H1 (cell line): Measurements from ENCODE around the gene IZUMO4. TPM values are rescaled to one million over a fixed set of nuclear protein-coding genes. Genes with fewer than 3 reads are reported as not detected.

Experiments
- CTCF ChIA-PET: fragments of 300-600 bp; sonication (Branson Sonifier 250); formaldehyde crosslinking; loops from one replicate; lab custom pipeline; 2021; ENCODE audit not compliant: partially characterized antibody; lab: Charles Lee
- POLR2A ChIA-PET: fragments of 300-600 bp; sonication (Branson Sonifier 250); formaldehyde crosslinking; loops from one replicate; lab custom pipeline; 2021; ENCODE audit warnings: inconsistent platforms; ENCODE audit not compliant: partially characterized antibody; lab: Charles Lee
- DNase-seq, 2 experiments: peaks; one replicate each; pipeline versions ENCODE4 v3.0.0 to v3.0.0-alpha.2; 2010 to 2022; ENCODE audit warnings: low spot score in 2 of 2, low read depth in 1 of 2, mixed read lengths in 1 of 2
- FAIRE-seq: peaks from 2 replicates; lab custom pipeline; 2011; peaks lifted over from hg19 to GRCh38; lab: Jason Lieb, UNC
- H2AFZ ChIP-seq: 2 replicates; pipeline ENCODE4 v1.8.1; 2012; ENCODE audit warnings: low read length, inconsistent platforms
- H2AK5ac ChIP-seq: 2 replicates; pipeline ENCODE4 v1.6.1; 2013; ENCODE audit warnings: low read depth, low read length
- H2BK120ac ChIP-seq: replicated peaks from 2 replicates; pipeline ENCODE3; 2013; ENCODE audit warnings: low read depth, low read length, inconsistent platforms
- H2BK12ac ChIP-seq: 2 replicates; pipeline ENCODE4 v1.6.1; 2013; ENCODE audit warnings: low read depth, low read length
- H2BK15ac ChIP-seq: 2 replicates; pipeline ENCODE4 v1.6.1; 2013; ENCODE audit warnings: low read length
- H2BK20ac ChIP-seq: 2 replicates; pipeline ENCODE4 v1.6.1; 2013; ENCODE audit warnings: low read length
- H2BK5ac ChIP-seq: 2 replicates; pipeline ENCODE4 v1.6.1; 2013; ENCODE audit warnings: low read depth, low read length
- H3K14ac ChIP-seq: 2 replicates; pipeline ENCODE4 v1.6.1; 2013; ENCODE audit warnings: inconsistent platforms; ENCODE audit not compliant: insufficient read length
- H3K18ac ChIP-seq: 2 replicates; pipeline ENCODE4 v1.6.1; 2013; ENCODE audit warnings: low read length; ENCODE audit errors: extremely low read depth
- H3K23ac ChIP-seq: 2 replicates; pipeline ENCODE4 v1.6.1; 2013; ENCODE audit warnings: inconsistent platforms; ENCODE audit not compliant: insufficient read length
- H3K23me2 ChIP-seq: 2 replicates; pipeline ENCODE4 v1.6.1; 2013; ENCODE audit warnings: low read depth, low read length
- H3K27ac ChIP-seq: 2 replicates; pipeline ENCODE4 v1.6.1; 2011; ENCODE audit warnings: low read depth, low read length, inconsistent platforms
- H3K27me3 ChIP-seq, 4 experiments: replicated peaks in 1 of 4; 1 replicate in 1 of 4; 2 replicates in 3 of 4; pipeline versions ENCODE4 v1.6.1 to v1.8.1; 2011 to 2013; ENCODE audit warnings: low read length in 3 of 4, mild to moderate bottlenecking in 3 of 4, inconsistent platforms in 2 of 4, mixed read lengths in 2 of 4, moderate library complexity in 1 of 4; ENCODE audit not compliant: control insufficient read depth in 3 of 4, insufficient read depth in 3 of 4; ENCODE audit errors: extremely low read depth in 1 of 4
- H3K36me3 ChIP-seq, 4 experiments: 2 replicates each; pipeline versions ENCODE4 v1.6.1 to v1.8.1; 2011 to 2013; ENCODE audit warnings: mild to moderate bottlenecking in 4 of 4, low read length in 3 of 4, moderate library complexity in 2 of 4, control low read depth in 1 of 4, inconsistent platforms in 1 of 4; ENCODE audit not compliant: insufficient read depth in 4 of 4, control insufficient read depth in 2 of 4
- H3K4ac ChIP-seq: replicated peaks from 2 replicates; pipeline ENCODE3; 2013; ENCODE audit warnings: low read length, low read depth, mixed read lengths, inconsistent platforms; ENCODE audit not compliant: insufficient read length
- H3K4me1 ChIP-seq, 4 experiments: replicated peaks in 1 of 4; 1 replicate in 1 of 4; 2 replicates in 3 of 4; pipeline versions ENCODE4 v1.6.1 to v1.8.1; 2011 to 2013; ENCODE audit warnings: low read length in 3 of 4, inconsistent platforms in 2 of 4, mixed read lengths in 1 of 4; ENCODE audit not compliant: insufficient read depth in 4 of 4, control insufficient read depth in 3 of 4
- H3K4me2 ChIP-seq, 2 experiments: 2 replicates each; pipeline versions ENCODE4 v1.6.1 to v1.8.1; 2011 to 2013; ENCODE audit warnings: low read depth in 2 of 2, low read length in 2 of 2, control low read depth in 1 of 2, inconsistent platforms in 1 of 2, mild to moderate bottlenecking in 1 of 2; ENCODE audit not compliant: insufficient read depth in 1 of 2
- H3K4me3 ChIP-seq, 4 experiments: fragments of 200-600, 300-600 bp in 1 of 4; sonication (generic), shearing (Covaris generic), sonication (Bioruptor Twin) in 1 of 4; 2 replicates each; pipeline versions ENCODE4 v1.5.1 to v1.8.1; 2011 to 2016; ENCODE audit warnings: low read length in 4 of 4, low read depth in 3 of 4, control low read depth in 2 of 4, inconsistent platforms in 2 of 4, mild to moderate bottlenecking in 2 of 4, mixed read lengths in 1 of 4, moderate library complexity in 1 of 4; ENCODE audit not compliant: insufficient read depth in 2 of 4; ENCODE audit errors: extremely low read depth in 1 of 4
- H3K56ac ChIP-seq: replicated peaks from 2 replicates; pipeline ENCODE3; 2013; ENCODE audit warnings: low read depth, mild to moderate bottlenecking, mixed read lengths, low read length, inconsistent platforms; ENCODE audit not compliant: insufficient read length
- H3K79me1 ChIP-seq: 2 replicates; pipeline ENCODE4 v1.6.1; 2013; ENCODE audit warnings: low read depth, low read length, control low read depth
- H3K79me2 ChIP-seq, 2 experiments: 2 replicates each; pipeline versions ENCODE4 v1.6.1 to v1.8.1; 2012 to 2013; ENCODE audit warnings: low read length in 2 of 2, mild to moderate bottlenecking in 2 of 2, inconsistent platforms in 1 of 2; ENCODE audit not compliant: insufficient read depth in 2 of 2, control insufficient read depth in 1 of 2
- H3K9ac ChIP-seq, 4 experiments: replicated peaks in 1 of 4; 1 replicate in 1 of 4; 2 replicates in 3 of 4; pipeline versions ENCODE4 v1.6.1 to v1.8.1; 2011 to 2013; ENCODE audit warnings: low read depth in 3 of 4, low read length in 3 of 4, control low read depth in 2 of 4, mild to moderate bottlenecking in 2 of 4, moderate library complexity in 2 of 4, inconsistent platforms in 1 of 4; ENCODE audit errors: extremely low read depth in 1 of 4
- H3K9me3 ChIP-seq, 2 experiments: 2 replicates each; pipeline versions ENCODE4 v1.6.1 to v1.8.1; 2012 to 2013; ENCODE audit warnings: mild to moderate bottlenecking in 2 of 2, moderate library complexity in 2 of 2, control low read depth in 1 of 2, inconsistent platforms in 1 of 2, low read depth in 1 of 2, low read length in 1 of 2, mixed read lengths in 1 of 2; ENCODE audit not compliant: insufficient read depth in 2 of 2
- H4K20me1 ChIP-seq, 2 experiments: replicated peaks in 1 of 2; 2 replicates each; pipeline versions ENCODE3 to v1.8.1; 2011 to 2013; ENCODE audit warnings: inconsistent platforms in 2 of 2, low read length in 2 of 2, mild to moderate bottlenecking in 1 of 2; ENCODE audit not compliant: insufficient read depth in 2 of 2, control insufficient read depth in 1 of 2
- H4K5ac ChIP-seq: 2 replicates; pipeline ENCODE4 v1.6.1; 2013; ENCODE audit warnings: low read length, low read depth, mixed read lengths, inconsistent platforms; ENCODE audit not compliant: insufficient read length
- H4K8ac ChIP-seq: 2 replicates; pipeline ENCODE4 v1.8.0; 2013; ENCODE audit warnings: mild to moderate bottlenecking, moderate library complexity, low read length, inconsistent platforms; ENCODE audit not compliant: insufficient read depth; ENCODE audit errors: extremely low read depth
- H4K91ac ChIP-seq: replicated peaks from 2 replicates; pipeline ENCODE3; 2013; ENCODE audit warnings: low read length, mixed read lengths, inconsistent platforms; ENCODE audit not compliant: insufficient read length
- CEBPB ChIP-seq: IDR thresholded peaks from 2 replicates; pipeline ENCODE4 v1.6.1; 2012; ENCODE audit warnings: low read depth, low read length
- POLR2AphosphoS5 ChIP-seq: IDR thresholded peaks from 2 replicates; pipeline ENCODE4 v1.6.1; 2011; ENCODE audit warnings: low read depth, low read length
- WGBS, 2 experiments: shearing (Covaris generic) in 1 of 2; methylation state at CpG; one replicate each; pipeline versions ENCODE4 v1.1.6 to v1.1.7; 2013 to 2015; ENCODE audit warnings: low lambda C conversion rate in 2 of 2, mixed read lengths in 2 of 2, inconsistent platforms in 1 of 2, low coverage in 1 of 2, missing lambda C conversion rate in 1 of 2; ENCODE audit not compliant: insufficient replicate concordance in 2 of 2, insufficient coverage in 1 of 2, insufficient read length in 1 of 2; ENCODE audit errors: extremely low coverage in 1 of 2, missing lambda C conversion rate in 1 of 2; 5-methylcytosine and 5-hydroxymethylcytosine counted together
- polyA plus RNA-seq, 7 experiments: library from polyadenylated mRNA; depleted of rRNA in 3 of 7; stranded (reverse) in 5 of 7; unstranded in 2 of 7; fragments of >200 nt in 5 of 7; fragments of 200-250 nt in 2 of 7; gene quantifications; 1 replicate in 5 of 7; 2 replicates in 1 of 7; 4 replicates in 1 of 7; pipeline versions ENCODE4 v1.2.1 to v1.2.3, GENCODE V29; 2011 to 2013; ENCODE audit warnings: missing spikeins in 2 of 7, mixed read lengths in 2 of 7
- total RNA-seq: library from RNA; stranded (reverse); fragmentation: NEBNext Ultra II Directional; extraction: Animal tissue kit (Norgen Biotek cat#: 25700); gene quantifications from 2 replicates; pipeline ENCODE4 v1.2.1, GENCODE V29; 2021

Gene IZUMO4
- total and polyA plus RNA-seq, 2 of the 8 experiments (the other 6 are each of a cell fraction or from before 2014, with no cell fraction given), result 1.8 to 1.9 TPM

GRCh38 chr19:2048959-2049740, 47.6 kb upstream of the IZUMO4 start:
- 92% methylated on average over 27 of the region's 27 CpGs; no CpG with 5 or more reads in 1 of the 2 experiments for WGBS, 2 experiments
- no peak overlapping the region for H3K4ac ChIP-seq
- no peak overlapping the region for H2AFZ ChIP-seq
- no peak overlapping the region; a peak in 2 of 7 replicates for H3K9ac ChIP-seq
- no peak overlapping the region for H3K56ac ChIP-seq
- peak overlapping the region; percentile 11; the same call in 1 of the 2 replicates for H3K27ac ChIP-seq
- no peaks in the 10 kb centered on the region for H3K27me3 ChIP-seq
- no peak overlapping the region for H2BK20ac ChIP-seq
- no peak overlapping the region for H4K5ac ChIP-seq
- POLR2A ChIA-PET, result interaction anchor here (0.7 to 22.2 kb wide), 15 partner anchors 12 to 764 kb away, joined by 3 to 524 read pairs (median 3); partner anchors contain the start of gene TIMM13
- peak overlapping the region; percentile 86 for H4K8ac ChIP-seq
- no peak overlapping the region for H3K14ac ChIP-seq
- H2BK5ac ChIP-seq, result peak overlapping the region; percentile 35; the same call in 1 of the 2 replicates
- H4K91ac ChIP-seq, result no peak overlapping the region
- peak overlapping the region; percentile 54 to 100 (median 88); a peak in 7 of 8 replicates for H3K4me3 ChIP-seq
- peak overlapping the region; percentile 78 to 91 for H3K4me2 ChIP-seq
- peaks cover 23% of the 10 kb centered on the region for H3K79me1 ChIP-seq
- no peaks in the 10 kb centered on the region for H3K9me3 ChIP-seq
- TF ChIP-seq POLR2AphosphoS5, result 0 out of 2 replicates have a peak, but pooled peaks have one; percentile 14
- no peak for TF ChIP-seq CEBPB
- no peak overlapping the region for H2BK120ac ChIP-seq
- no peak overlapping the region for H2AK5ac ChIP-seq
- peaks cover 0 to 8% (median 0%) of the 10 kb centered on the region in 4 experiments; a peak in 4 of 8 replicates for H3K36me3 ChIP-seq
- H3K79me2 ChIP-seq, result peaks cover 9 to 29% of the 10 kb centered on the region in 2 experiments; a peak in 2 of 4 replicates
- DNase-seq (no peak), FAIRE-seq (no peak)
- H3K23me2 ChIP-seq, result peaks cover 4% of the 10 kb centered on the region; the same call in 1 of the 2 replicates
- H2BK15ac ChIP-seq, result 0 out of 2 replicates have a peak overlapping the region, but pooled peaks have one; percentile 40
- H4K20me1 ChIP-seq, result peaks cover 21 to 46% of the 10 kb centered on the region in 2 experiments
- no peak overlapping the region for H3K23ac ChIP-seq
- CTCF ChIA-PET, result interaction anchor here (0.5 to 1.6 kb wide), 7 partner anchors 12 to 223 kb away, joined by 3 to 4 read pairs (median 3); no protein-coding TSS in a partner anchor
- peaks cover 0 to 12% (median 8%) of the 10 kb centered on the region in 4 experiments; a peak in 5 of 7 replicates for H3K4me1 ChIP-seq
- no peak overlapping the region; the same call in 1 of the 2 replicates for H3K18ac ChIP-seq
- H2BK12ac ChIP-seq, result no peak overlapping the region
